Omental fat pad (tissue), 4 donors: ENCODE data around the gene NEU1. TPM values are rescaled to one million over a fixed set of nuclear protein-coding genes. Genes with fewer than 3 reads are reported as not detected.
"Not testable (repeated sequence)": the region's sequence is repeated elsewhere in the genome, so short reads cannot be mapped to it uniquely, and the experiment has no call there.

Experiments
- ATAC-seq: fragments of 150-250 bp; one replicate; pipeline ENCODE4 v1.9.1; 2016; ENCODE audit warnings: mild to moderate bottlenecking, moderate library complexity; ENCODE audit not compliant: low FRiP score
- DNase-seq: peaks from one replicate; pipeline ENCODE4 v3.0.0-alpha.2; 2019; ENCODE audit warnings: low spot score
- total RNA-seq, 4 donors: library from RNA; depleted of rRNA; stranded (reverse); fragments of >200 nt; gene quantifications; one replicate each; pipeline ENCODE4 v1.1.0, GENCODE V29; 2016
- TF ChIP-seq, protein P1 (sequence below), 3 donors: fragments of 450-650 bp; IDR thresholded peaks; one replicate each; pipeline ENCODE4 v1.5.1; 2016 to 2017; ENCODE audit warnings: antibody characterized with exemption in 3 of 3, mild to moderate bottlenecking in 3 of 3, moderate library complexity in 2 of 3

The NEU1 gene
- total RNA-seq, 4 donors from 2014 or later: 44.1 to 63.8 (median 55.2) TPM

DNA sequence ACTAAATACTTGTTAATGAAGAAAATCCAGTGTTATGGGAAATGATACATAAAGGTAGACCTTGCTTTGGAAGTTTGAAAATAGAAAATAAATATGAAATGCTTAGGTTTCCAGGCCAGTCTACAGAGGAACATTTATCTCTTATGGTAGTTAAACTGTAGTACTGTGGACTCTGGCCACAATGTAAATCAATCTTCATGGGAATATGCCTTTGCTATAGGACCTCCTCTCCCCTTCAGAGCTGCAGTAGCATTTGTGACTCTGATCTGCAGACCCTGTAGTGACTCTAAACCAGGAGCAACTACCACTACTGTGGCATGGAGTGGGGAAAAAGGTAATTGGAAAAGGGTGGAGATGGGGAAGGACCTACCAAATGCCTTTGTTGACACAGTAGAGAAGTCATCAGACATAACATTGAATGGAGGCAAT, 42.7 kb downstream of the NEU1 start:
- ATAC-seq (no peak), DNase-seq (no peak)
- TF ChIP-seq, protein P1, sequence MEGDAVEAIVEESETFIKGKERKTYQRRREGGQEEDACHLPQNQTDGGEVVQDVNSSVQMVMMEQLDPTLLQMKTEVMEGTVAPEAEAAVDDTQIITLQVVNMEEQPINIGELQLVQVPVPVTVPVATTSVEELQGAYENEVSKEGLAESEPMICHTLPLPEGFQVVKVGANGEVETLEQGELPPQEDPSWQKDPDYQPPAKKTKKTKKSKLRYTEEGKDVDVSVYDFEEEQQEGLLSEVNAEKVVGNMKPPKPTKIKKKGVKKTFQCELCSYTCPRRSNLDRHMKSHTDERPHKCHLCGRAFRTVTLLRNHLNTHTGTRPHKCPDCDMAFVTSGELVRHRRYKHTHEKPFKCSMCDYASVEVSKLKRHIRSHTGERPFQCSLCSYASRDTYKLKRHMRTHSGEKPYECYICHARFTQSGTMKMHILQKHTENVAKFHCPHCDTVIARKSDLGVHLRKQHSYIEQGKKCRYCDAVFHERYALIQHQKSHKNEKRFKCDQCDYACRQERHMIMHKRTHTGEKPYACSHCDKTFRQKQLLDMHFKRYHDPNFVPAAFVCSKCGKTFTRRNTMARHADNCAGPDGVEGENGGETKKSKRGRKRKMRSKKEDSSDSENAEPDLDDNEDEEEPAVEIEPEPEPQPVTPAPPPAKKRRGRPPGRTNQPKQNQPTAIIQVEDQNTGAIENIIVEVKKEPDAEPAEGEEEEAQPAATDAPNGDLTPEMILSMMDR (IDR thresholded peaks at IDR 0.05): no peak

DNA sequence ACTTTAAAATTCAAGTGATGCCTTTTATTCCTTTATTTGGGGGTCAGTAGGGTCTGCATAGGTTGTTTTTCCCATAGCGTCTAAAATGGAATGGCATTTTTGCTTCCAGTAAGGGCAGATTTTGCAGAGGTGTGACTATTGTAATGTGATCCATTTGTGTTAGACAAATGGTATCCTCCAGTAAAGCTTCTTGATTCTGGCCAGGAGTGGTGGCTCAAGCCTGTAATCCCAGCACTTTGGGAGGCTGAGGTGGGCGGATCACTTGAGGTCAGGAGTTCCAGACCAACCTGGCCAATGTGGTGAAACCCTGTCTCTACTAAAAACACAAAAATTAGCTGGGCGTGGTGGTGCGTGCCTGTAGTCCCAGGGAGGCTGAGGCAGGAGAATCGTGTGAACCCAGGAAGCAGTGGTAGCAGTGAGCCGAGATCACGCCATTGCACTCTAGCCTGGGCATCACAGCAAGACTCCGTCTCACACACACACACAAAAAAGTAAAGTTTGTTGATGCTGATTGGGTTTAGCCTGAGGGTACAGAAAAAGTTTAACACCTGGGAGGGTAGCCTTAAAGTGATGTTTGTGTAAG, 44.6 kb downstream of the NEU1 start:
- not testable (repeated sequence) for ATAC-seq, DNase-seq

DNA sequence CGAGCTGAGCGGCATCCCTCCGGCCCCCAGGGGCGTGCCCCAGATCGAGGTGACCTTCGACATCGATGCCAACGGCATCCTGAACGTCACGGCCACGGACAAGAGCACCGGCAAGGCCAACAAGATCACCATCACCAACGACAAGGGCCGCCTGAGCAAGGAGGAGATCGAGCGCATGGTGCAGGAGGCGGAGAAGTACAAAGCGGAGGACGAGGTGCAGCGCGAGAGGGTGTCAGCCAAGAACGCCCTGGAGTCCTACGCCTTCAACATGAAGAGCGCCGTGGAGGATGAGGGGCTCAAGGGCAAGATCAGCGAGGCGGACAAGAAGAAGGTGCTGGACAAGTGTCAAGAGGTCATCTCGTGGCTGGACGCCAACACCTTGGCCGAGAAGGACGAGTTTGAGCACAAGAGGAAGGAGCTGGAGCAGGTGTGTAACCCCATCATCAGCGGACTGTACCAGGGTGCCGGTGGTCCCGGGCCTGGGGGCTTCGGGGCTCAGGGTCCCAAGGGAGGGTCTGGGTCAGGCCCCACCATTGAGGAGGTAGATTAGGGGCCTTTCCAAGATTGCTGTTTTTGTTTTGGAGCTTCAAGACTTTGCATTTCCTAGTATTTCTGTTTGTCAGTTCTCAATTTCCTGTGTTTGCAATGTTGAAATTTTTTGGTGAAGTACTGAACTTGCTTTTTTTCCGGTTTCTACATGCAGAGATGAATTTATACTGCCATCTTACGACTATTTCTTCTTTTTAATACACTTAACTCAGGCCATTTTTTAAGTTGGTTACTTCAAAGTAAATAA, 45.3 kb downstream of the NEU1 start:
- not testable (repeated sequence) for DNase-seq, ATAC-seq

DNA sequence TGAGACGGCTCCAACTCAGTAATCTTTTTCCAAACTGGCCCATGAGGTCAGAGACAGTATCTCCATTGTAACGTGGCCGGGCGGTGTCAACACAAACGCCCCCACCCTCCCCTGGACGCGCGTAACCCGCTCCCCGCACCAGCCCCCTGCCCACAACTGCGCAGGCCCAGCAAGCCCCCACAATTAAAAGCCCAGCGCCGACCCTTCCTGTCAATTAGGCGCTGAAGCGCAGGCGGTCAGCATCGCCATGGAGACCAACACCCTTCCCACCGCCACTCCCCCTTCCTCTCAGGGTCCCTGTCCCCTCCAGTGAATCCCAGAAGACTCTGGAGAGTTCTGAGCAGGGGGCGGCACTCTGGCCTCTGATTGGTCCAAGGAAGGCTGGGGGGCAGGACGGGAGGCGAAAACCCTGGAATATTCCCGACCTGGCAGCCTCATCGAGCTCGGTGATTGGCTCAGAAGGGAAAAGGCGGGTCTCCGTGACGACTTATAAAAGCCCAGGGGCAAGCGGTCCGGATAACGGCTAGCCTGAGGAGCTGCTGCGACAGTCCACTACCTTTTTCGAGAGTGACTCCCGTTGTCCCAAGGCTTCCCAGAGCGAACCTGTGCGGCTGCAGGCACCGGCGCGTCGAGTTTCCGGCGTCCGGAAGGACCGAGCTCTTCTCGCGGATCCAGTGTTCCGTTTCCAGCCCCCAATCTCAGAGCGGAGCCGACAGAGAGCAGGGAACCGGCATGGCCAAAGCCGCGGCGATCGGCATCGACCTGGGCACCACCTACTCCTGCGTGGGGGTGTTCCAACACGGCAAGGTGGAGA, 47.4 kb downstream of the NEU1 start, which contains the start of the genes HSPA1A and HSPA1L:
HSPA1A (plus strand) TSS at position 519 of the 814 bp plus-strand sequence; CDS start at position 733, 214 bp downstream.
HSPA1L (minus strand) TSS at position 259 of the 814 bp plus-strand sequence. CDS start 3,311 bp downstream, outside the sequence.
- ATAC-seq (peak; percentile 58), DNase-seq (peak; percentile 81)
- TF ChIP-seq, protein P1 (IDR thresholded peaks at IDR 0.05): no peak

DNA sequence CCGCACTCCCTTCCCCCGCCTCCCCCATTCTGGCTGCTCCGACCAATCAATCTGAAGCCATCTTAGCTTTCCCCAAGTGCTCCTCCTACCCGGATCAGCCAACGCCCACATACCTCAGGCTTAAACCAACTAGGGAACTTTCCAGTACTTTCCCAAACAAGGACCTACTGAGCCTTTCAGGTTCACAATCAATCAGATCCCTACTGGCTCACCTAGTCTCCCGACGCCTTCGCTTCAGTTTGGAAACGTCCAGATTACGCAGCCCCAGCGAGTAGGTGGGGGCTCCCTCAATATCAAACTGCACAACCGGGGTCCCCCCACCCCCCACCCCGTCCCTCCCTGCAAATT, 48.0 kb downstream of the NEU1 start:
- TF ChIP-seq, protein P1 (IDR thresholded peaks at IDR 0.05): no peak
- ATAC-seq (peak; percentile 57), DNase-seq (no peak)

DNA sequence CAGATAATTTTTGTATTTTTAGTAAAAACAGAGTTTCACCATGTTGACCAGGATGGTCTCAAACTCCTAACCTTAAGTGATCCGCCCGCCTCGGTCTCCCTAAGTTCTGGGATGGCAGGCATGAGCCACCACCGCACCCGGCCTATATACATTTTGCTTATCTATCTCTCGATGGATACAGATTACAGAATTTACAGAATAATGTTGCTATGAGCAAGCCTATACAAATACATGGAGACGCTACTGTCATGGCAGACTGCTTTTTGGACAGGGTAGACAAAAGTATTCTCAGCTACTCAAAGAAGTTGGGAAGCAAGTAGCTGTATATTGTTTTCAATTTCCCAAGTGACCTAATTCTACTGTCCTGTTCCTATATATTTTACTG, 49.2 kb downstream of the NEU1 start:
- ATAC-seq (no peak), DNase-seq (no peak)
- TF ChIP-seq, protein P1 (IDR thresholded peaks at IDR 0.05): no peak

DNA sequence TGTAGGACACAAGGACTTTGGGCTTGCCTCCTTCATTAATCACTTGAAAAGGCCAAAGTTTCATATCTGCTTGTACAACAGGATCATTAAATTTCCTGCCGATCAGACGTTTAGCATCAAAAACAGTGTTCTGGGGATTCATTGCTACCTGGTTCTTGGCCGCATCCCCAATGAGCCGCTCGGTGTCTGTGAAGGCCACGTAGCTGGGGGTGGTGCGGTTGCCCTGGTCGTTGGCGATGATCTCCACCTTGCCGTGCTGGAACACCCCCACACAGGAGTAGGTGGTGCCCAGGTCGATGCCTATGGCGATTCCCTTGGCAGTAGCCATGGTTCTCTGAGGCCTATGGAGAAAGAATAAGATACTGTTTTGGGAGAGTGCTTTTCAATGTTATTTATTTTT, 51.0 kb downstream of the NEU1 start:
- no peak for DNase-seq
- TF ChIP-seq, protein P1 (IDR thresholded peaks at IDR 0.05): no peak

DNA sequence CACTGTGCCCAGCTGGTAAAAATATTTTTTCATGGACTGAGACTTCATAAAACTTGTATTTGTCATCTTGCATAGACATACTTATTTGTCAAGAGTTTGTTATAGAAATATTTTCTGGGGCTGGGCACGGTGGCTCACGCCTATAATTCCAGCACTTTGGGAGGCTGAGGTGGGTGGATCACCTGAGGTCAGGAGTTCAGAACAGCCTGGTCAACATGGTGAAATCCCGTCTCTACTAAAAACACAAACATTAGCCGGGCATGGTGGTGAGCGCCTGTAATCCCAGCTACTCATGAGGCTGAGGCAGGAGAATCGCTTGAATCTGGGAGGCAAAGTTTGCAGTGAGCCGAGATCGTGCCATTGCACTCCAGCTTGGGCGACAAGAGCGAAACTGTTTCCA, 54.0 kb downstream of the NEU1 start:
- not testable (repeated sequence) for ATAC-seq, DNase-seq

More for the DNA sequence above, 51.0 kb downstream of the NEU1 start:
- ATAC-seq: no peak
